ENCODE data around the gene RUNX1.

RUNX1 gene

GRCh38 chr21:35077975-35078374, 28.9 kb upstream of the RUNX1 start:
- TF ChIP-seq, protein P1, sequence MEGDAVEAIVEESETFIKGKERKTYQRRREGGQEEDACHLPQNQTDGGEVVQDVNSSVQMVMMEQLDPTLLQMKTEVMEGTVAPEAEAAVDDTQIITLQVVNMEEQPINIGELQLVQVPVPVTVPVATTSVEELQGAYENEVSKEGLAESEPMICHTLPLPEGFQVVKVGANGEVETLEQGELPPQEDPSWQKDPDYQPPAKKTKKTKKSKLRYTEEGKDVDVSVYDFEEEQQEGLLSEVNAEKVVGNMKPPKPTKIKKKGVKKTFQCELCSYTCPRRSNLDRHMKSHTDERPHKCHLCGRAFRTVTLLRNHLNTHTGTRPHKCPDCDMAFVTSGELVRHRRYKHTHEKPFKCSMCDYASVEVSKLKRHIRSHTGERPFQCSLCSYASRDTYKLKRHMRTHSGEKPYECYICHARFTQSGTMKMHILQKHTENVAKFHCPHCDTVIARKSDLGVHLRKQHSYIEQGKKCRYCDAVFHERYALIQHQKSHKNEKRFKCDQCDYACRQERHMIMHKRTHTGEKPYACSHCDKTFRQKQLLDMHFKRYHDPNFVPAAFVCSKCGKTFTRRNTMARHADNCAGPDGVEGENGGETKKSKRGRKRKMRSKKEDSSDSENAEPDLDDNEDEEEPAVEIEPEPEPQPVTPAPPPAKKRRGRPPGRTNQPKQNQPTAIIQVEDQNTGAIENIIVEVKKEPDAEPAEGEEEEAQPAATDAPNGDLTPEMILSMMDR (IDR thresholded peaks at IDR 0.05; ENCODE audit: low read depth, low read length): no peak
- no peak overlapping the region for H3K4me3 ChIP-seq (replicated peaks in 1 of 2; ENCODE audit: low read depth in 2 of 2, low read length in 2 of 2)
- DNase-seq (ENCODE audit: low read depth in 2 of 2): peak in 1 of 2 donors; percentile 68

DNA sequence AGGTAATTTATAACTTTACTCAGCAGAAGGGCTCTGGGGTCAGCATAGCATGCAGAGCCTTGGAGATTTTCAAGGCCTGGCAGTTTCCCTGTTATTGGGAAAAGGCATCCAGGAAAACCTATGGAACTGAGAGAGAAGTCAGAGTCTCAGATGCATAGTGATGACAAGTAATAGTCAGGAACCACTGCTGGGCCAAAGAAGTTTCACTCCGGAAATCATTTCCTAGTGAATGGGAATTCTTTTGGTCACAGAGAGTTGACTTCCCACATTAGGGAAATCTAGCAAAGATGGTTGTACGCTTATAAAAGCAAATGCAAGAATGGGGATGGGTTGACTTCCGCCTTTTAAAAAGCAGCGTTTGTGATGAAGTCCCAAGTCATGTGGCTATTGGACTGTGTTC, 28.4 kb upstream of the RUNX1 start:
- no peak overlapping the region for H3K4me3 ChIP-seq (replicated peaks in 1 of 2; ENCODE audit: low read depth in 2 of 2, low read length in 2 of 2)
- TF ChIP-seq, protein P1 (IDR thresholded peaks at IDR 0.05; ENCODE audit: low read depth, low read length): no peak
- no peak for DNase-seq (ENCODE audit: low read depth in 2 of 2)

- H3K4me3 ChIP-seq (replicated peaks in 1 of 2; ENCODE audit: low read depth in 2 of 2, low read length in 2 of 2): no peak overlapping the region
- TF ChIP-seq, protein P1 (IDR thresholded peaks at IDR 0.05; ENCODE audit: low read depth, low read length): no peak
- DNase-seq (ENCODE audit: low read depth in 2 of 2): peak; percentile 54 to 69
Measured at GRCh38 chr21:35075546-35075945, 26.4 kb upstream of the RUNX1 start.

DNA sequence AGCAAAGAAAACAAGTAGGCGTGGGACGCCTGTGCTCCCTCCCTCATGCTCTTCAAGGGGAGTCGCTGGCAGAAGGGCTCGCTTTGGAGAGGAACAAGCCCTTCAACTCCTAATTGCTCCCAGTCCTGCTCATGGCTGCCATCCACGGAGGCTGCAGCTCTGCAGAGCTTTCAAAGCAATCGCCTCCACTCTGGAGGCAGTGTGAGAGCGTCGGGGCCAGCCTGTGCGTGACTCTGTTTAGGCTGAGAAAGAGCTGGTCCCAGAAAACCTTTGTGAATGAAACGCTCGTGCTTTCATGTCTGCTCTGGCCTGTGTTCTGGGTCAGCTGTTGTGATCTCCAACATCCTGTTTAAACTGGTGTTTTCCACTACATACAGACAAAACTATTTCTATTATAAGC, 23.9 kb upstream of the RUNX1 start:
- TF ChIP-seq, protein P1 (IDR thresholded peaks at IDR 0.05; ENCODE audit: low read depth, low read length): no peak
- DNase-seq (ENCODE audit: low read depth in 2 of 2): no peak
- no peak overlapping the region for H3K4me3 ChIP-seq (replicated peaks in 1 of 2; ENCODE audit: low read depth in 2 of 2, low read length in 2 of 2)

GRCh38 chr21:35072557-35072956, 23.5 kb upstream of the RUNX1 start:
- DNase-seq (ENCODE audit: low read depth in 2 of 2): no peak
- TF ChIP-seq, protein P1 (IDR thresholded peaks at IDR 0.05; ENCODE audit: low read depth, low read length): no peak
- H3K4me3 ChIP-seq (replicated peaks in 1 of 2; ENCODE audit: low read depth in 2 of 2, low read length in 2 of 2): no peak overlapping the region

GRCh38 chr21:35071347-35071746, 22.2 kb upstream of the RUNX1 start:
- TF ChIP-seq, protein P1 (IDR thresholded peaks at IDR 0.05; ENCODE audit: low read depth, low read length): no peak
- H3K4me3 ChIP-seq (replicated peaks in 1 of 2; ENCODE audit: low read depth in 2 of 2, low read length in 2 of 2): no peak overlapping the region
- DNase-seq (ENCODE audit: low read depth in 2 of 2): no peak

DNA sequence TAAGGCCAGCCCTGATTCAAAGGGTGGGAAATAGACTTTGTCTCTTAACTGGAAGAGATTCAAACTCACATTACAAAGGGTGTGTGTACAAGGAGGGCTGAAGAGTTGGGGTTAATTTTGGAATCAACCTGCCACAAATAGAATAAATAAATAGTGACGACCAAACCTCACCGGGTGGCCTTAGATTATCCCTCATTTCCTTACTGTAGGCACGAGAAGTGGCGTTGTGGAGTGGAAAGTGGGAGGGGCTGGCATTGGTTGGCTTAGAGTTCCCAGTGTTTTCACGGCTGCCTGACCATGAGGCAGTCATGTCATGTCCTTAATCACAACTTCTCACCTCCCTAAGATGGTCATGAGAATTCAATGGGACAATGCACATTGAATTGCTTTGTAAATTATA, 21.3 kb upstream of the RUNX1 start:
- DNase-seq (ENCODE audit: low read depth in 2 of 2): no peak
- H3K4me3 ChIP-seq (replicated peaks in 1 of 2; ENCODE audit: low read depth in 2 of 2, low read length in 2 of 2): no peak overlapping the region
- TF ChIP-seq, protein P1 (IDR thresholded peaks at IDR 0.05; ENCODE audit: low read depth, low read length): no peak

All from cardiac fibroblast (primary cell).